GM12873 (cell line): Measurements from ENCODE around the gene CLIP4.

ENCODE experiments used
- TF ChIP-seq, protein P1 (sequence below): IDR thresholded peaks from 2 replicates; pipeline ENCODE4 v1.5.1; 2012; ENCODE audit warnings: low read depth, mild to moderate bottlenecking, moderate library complexity, low read length, control low read depth; ENCODE audit not compliant: insufficient read depth; ENCODE audit errors: missing control alignments

The CLIP4 gene

GRCh38 chr2:29113027-29113686, 2.1 kb upstream of the CLIP4 start:
- TF ChIP-seq, protein P1, sequence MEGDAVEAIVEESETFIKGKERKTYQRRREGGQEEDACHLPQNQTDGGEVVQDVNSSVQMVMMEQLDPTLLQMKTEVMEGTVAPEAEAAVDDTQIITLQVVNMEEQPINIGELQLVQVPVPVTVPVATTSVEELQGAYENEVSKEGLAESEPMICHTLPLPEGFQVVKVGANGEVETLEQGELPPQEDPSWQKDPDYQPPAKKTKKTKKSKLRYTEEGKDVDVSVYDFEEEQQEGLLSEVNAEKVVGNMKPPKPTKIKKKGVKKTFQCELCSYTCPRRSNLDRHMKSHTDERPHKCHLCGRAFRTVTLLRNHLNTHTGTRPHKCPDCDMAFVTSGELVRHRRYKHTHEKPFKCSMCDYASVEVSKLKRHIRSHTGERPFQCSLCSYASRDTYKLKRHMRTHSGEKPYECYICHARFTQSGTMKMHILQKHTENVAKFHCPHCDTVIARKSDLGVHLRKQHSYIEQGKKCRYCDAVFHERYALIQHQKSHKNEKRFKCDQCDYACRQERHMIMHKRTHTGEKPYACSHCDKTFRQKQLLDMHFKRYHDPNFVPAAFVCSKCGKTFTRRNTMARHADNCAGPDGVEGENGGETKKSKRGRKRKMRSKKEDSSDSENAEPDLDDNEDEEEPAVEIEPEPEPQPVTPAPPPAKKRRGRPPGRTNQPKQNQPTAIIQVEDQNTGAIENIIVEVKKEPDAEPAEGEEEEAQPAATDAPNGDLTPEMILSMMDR = no peak

DNA sequence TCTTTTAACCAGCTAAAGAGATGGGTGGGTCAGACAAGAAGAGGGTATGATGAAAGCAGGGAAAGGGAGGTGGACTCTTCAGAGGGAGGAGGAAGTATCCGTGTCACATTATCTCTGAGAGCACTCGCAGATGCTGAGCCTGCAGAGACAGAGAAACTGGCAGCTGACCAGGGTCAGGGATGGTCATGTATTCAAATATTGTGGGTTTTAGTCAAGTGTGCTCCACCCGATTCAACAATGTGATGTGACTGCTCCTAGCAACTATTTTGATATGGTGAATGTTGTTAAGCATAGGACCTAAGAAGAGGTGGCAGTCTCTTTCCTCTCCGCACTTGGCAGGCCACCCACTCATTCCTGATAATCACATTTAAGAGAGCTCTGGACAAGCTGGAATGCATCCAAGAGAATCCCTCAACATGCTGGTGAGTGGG, 1.3 kb upstream of the CLIP4 start:
- TF ChIP-seq, protein P1 = no peak

- TF ChIP-seq, protein P1 = no peak
Measured at GRCh38 chr2:29114586-29114945, 649 bp upstream of the CLIP4 start.

DNA sequence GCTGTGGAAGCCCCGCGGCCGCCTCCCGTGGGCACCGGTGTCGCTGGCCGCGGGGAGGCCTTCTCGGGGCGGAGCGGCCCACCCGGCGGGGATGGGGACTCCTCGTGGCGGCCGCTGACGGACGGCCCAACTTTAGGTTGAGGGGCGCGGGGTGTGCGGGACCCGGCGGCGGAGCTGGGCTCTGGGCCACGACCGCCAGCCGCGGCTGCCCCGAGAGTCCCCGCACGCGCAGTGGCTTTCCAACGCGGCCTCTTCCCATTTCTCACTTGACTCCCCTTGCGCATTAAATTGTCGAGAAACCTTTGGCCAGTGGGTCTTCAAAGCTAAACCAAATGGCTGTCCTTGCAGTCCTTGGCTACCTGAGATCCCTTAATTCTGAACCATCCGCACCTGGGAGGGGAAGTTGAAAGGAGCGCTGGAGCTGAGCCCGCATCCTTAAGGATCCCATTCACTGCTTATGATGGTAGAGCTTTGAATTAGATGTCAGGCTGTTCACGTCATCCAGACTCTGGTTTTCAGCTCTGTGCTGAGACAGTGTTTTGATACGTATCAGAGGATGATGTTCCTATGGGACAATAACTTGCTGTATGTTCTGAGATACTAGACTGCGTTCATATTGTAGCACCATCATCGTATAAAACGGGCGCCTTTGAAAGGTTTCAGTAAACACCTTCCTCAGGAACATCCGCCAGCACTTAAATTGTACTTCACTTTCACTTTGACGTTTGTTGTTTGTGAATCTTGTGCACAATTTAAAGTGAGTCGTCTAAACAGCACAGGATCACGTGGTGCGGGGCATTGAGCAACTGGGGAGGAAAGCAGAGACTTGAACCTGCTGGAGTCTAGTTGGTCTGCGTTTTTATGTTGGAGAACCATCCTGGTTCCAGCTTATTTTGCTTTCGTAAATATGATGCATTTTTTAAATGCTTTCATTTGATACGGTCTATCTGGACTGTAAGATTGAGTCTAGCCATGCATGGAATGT, 874 bp downstream of the CLIP4 start:
- TF ChIP-seq, protein P1 = no peak

GRCh38 chr2:29117636-29118303, 2.6 kb downstream of the CLIP4 start:
- TF ChIP-seq, protein P1 = no peak

DNA sequence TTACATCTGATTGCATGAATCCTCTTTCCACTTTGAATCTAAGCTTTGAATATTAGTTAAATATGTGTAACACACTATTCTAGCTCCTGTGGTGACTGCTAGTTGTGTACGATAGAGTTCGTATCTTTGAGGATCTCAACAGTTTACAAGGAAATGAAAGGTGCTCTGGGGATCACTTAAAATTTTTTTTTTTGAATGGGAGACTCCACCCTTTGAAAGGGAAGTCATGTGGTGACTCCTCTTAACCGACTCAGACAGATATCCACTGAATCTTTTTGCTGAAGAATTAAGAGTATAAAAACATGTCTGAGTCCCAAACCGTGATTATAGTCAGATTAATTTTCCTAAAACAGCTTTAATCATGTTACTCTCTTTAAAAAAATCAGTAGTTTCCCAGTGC, 4.0 kb downstream of the CLIP4 start:
- TF ChIP-seq, protein P1 = no peak

DNA sequence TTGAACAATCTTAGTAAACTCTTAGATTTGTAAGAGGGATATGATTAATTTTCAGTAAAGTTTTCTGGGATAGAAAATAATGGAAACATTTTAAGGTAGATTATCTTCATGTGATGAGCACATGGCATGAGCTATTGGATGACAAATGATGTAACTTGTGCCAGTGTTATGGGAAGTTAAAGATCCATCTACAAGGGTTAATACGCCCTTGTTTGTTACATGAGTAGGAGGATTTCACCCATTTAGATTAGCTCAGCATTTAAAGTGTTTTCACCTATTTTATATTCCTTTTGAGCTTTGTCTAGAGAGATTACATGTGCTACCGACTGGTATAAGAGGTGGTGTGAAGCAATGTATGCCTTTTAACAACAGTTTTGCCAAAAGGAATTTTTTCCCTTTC, 5.6 kb downstream of the CLIP4 start:
- TF ChIP-seq, protein P1 = no peak
